ENCODE results near the gene SYNPR. TPM values are rescaled to one million over a fixed set of nuclear protein-coding genes. Genes with fewer than 3 reads are reported as not detected.

Gene SYNPR
- total RNA-seq, 1 experiment from 2014 or later: 17.6 TPM

DNA sequence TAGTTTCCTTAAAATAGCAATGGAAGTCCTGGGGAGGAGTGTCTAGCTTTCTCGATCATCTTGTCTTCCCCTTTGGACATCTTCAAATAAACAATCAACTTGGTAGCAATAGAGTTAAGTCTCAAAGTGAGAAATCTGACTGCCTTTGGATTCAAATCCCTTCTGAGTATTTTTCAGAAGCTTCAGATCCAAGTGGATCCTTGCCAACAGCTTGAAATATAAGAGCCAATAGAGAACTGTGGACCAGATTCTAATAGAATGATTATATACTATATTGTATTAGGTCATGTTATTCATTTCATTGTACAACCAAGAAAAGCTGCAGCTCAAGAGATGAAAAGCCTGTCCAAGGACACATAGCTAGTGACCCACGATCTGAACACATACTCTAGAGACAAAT, 60.2 kb downstream of the SYNPR start:
- Histone ChIP-seq H3K27ac (ENCODE audit: low read depth, low read length, poor library complexity, severe bottlenecking) (no peak overlapping the region), H3K4me3 (ENCODE audit: low read depth, low read length, poor library complexity, severe bottlenecking) (no peak overlapping the region), H3K36me3 (ENCODE audit: insufficient read depth, low read length, poor library complexity, severe bottlenecking) (no peaks in the 10 kb centered on the region), H3K27me3 (replicated peaks; ENCODE audit: insufficient read depth, low read depth, low read length, poor library complexity) (no peaks in the 10 kb centered on the region), H3K4me1 (ENCODE audit: insufficient read depth, low read length, poor library complexity, severe bottlenecking) (peaks cover 12% of the 10 kb centered on the region), H3K9me3 (ENCODE audit: low read depth, low read length, poor library complexity, severe bottlenecking) (no peaks in the 10 kb centered on the region)
- no peak for DNase-seq (ENCODE audit: low spot score)
- TF ChIP-seq EZH2 (IDR thresholded peaks at IDR 0.05; ENCODE audit: borderline replicate concordance, low read depth, low read length, poor library complexity, severe bottlenecking): no peak
- TF ChIP-seq, protein P1, sequence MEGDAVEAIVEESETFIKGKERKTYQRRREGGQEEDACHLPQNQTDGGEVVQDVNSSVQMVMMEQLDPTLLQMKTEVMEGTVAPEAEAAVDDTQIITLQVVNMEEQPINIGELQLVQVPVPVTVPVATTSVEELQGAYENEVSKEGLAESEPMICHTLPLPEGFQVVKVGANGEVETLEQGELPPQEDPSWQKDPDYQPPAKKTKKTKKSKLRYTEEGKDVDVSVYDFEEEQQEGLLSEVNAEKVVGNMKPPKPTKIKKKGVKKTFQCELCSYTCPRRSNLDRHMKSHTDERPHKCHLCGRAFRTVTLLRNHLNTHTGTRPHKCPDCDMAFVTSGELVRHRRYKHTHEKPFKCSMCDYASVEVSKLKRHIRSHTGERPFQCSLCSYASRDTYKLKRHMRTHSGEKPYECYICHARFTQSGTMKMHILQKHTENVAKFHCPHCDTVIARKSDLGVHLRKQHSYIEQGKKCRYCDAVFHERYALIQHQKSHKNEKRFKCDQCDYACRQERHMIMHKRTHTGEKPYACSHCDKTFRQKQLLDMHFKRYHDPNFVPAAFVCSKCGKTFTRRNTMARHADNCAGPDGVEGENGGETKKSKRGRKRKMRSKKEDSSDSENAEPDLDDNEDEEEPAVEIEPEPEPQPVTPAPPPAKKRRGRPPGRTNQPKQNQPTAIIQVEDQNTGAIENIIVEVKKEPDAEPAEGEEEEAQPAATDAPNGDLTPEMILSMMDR (conservative IDR thresholded peaks at IDR 0.05; ENCODE audit: low read depth, low read length): no peak
- CTCF ChIA-PET: no interaction called here
- POLR2A ChIA-PET (ENCODE audit: low non-redundant PET): no interaction called here
- no TSS peak for BruUV-seq (replicated peaks)
- intact Hi-C loops (cut with micrococcal nuclease; ENCODE audit: unreplicated experiment): loop anchor here (10.0 kb wide), 1 partner anchor 714 kb away; no protein-coding TSS in a partner anchor

DNA sequence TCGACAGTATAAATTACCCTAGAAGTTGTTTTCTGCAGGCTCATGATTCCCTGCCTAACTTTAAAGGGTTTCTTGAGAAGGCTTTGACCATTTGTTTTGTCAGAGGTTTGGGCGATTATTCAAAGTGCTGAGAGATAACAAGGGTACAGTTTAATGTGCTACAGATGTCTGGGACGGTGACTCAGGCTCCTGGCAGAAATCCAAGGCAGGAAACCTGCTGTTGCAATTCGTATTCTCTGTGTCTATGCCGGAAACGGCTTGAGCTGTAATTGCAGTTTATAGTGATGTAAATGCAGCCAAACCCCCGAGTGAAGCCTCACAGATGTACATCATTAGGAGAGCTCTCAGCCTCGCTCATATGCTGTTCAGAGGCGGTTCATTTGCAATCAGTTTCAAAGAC, 65.6 kb downstream of the SYNPR start:
- Histone ChIP-seq H3K4me1 (ENCODE audit: insufficient read depth, low read length, poor library complexity, severe bottlenecking) (peaks cover 28% of the 10 kb centered on the region), H3K27ac (ENCODE audit: low read depth, low read length, poor library complexity, severe bottlenecking) (peak overlapping the region; percentile 92), H3K4me3 (ENCODE audit: low read depth, low read length, poor library complexity, severe bottlenecking) (no peak overlapping the region), H3K36me3 (ENCODE audit: insufficient read depth, low read length, poor library complexity, severe bottlenecking) (no peaks in the 10 kb centered on the region), H3K9me3 (ENCODE audit: low read depth, low read length, poor library complexity, severe bottlenecking) (no peaks in the 10 kb centered on the region), H3K27me3 (replicated peaks; ENCODE audit: insufficient read depth, low read depth, low read length, poor library complexity) (no peaks in the 10 kb centered on the region)
- no peak for TF ChIP-seq EZH2 (IDR thresholded peaks at IDR 0.05; ENCODE audit: borderline replicate concordance, low read depth, low read length, poor library complexity, severe bottlenecking)
- TF ChIP-seq, protein P1 (conservative IDR thresholded peaks at IDR 0.05; ENCODE audit: low read depth, low read length): no peak
- ChIA-PET CTCF (no interaction called here), POLR2A (ENCODE audit: low non-redundant PET) (interaction anchor here (0.6 to 0.7 kb wide), 2 partner anchors 76 to 225 kb away, joined by 3 read pairs; no protein-coding TSS in a partner anchor)
- intact Hi-C loops (cut with micrococcal nuclease; ENCODE audit: unreplicated experiment): loop anchor here (5.0 to 10.0 kb wide), 3 partner anchors 66 to 1141 kb away; partner anchors contain the start of gene SYNPR
- peak; percentile 96 for DNase-seq (ENCODE audit: low spot score)
- BruUV-seq (replicated peaks): no TSS peak

DNA sequence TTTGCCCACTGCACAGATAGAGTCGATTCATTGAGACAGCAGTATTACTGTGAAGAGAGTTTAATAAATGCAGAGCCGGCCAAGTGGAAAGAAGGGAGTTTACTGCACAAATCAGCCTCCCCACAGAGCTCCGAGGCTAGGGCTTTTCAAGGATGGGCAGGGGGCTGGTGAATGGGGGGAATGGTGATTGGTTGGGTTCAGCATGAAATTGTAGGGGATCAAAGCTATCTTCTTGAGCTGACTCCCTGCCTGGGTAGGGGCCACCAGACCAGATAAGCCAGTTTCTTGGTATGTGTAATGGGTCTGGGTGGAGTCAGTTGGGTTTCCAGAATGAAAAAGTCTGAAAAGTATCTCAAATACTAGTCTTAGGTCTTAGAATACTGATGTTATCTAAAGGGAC, 66.6 kb downstream of the SYNPR start:
- no TSS peak for BruUV-seq (replicated peaks)
- Histone ChIP-seq H3K36me3 (ENCODE audit: insufficient read depth, low read length, poor library complexity, severe bottlenecking) (no peaks in the 10 kb centered on the region), H3K4me3 (ENCODE audit: low read depth, low read length, poor library complexity, severe bottlenecking) (no peak overlapping the region), H3K27me3 (replicated peaks; ENCODE audit: insufficient read depth, low read depth, low read length, poor library complexity) (no peaks in the 10 kb centered on the region), H3K4me1 (ENCODE audit: insufficient read depth, low read length, poor library complexity, severe bottlenecking) (peaks cover 28% of the 10 kb centered on the region), H3K9me3 (ENCODE audit: low read depth, low read length, poor library complexity, severe bottlenecking) (no peaks in the 10 kb centered on the region), H3K27ac (ENCODE audit: low read depth, low read length, poor library complexity, severe bottlenecking) (peak overlapping the region; percentile 92)
- TF ChIP-seq, protein P1 (conservative IDR thresholded peaks at IDR 0.05; ENCODE audit: low read depth, low read length): no peak
- TF ChIP-seq EZH2 (IDR thresholded peaks at IDR 0.05; ENCODE audit: borderline replicate concordance, low read depth, low read length, poor library complexity, severe bottlenecking): no peak
- intact Hi-C loops (cut with micrococcal nuclease; ENCODE audit: unreplicated experiment): loop anchor here (5.0 to 10.0 kb wide), 3 partner anchors 67 to 1140 kb away; partner anchors contain the start of gene SYNPR
- DNase-seq (ENCODE audit: low spot score): peak; percentile 74
- CTCF ChIA-PET: no interaction called here
- POLR2A ChIA-PET (ENCODE audit: low non-redundant PET): no interaction called here

All from A673 (cell line).